Measurements from ENCODE around the gene CPHXL. TPM values are rescaled to one million over a fixed set of nuclear protein-coding genes. Genes with fewer than 3 reads are reported as not detected.

The CPHXL gene
- total RNA-seq, 1 donor from 2014 or later: not detected

DNA sequence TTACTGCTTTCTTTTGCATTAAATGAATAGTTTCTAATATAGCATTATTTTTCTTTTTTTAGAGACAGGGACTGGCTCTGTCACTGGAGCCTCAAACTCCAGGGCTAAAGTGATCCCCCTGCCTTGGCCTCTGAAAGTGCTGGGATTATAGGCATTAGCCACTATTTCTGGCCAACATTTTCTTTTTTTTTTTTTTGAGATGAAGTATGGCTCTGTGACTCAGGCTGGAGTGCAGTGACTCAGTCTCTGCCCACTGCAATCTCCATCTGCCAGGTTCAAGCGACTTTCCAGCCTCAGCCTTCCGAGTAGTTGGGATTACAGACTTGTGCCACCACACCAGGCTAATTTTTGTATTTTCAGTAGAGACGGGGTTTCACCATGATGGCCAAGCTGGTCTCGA is 23.0 kb downstream of the CPHXL start:
- DNase-seq (ENCODE audit: low spot score in 2 of 2) (no peak), FAIRE-seq (no peak)

GRCh38 chr16:75702242-75702641 is 24.0 kb downstream of the CPHXL start:
- FAIRE-seq (no peak), DNase-seq (ENCODE audit: low spot score in 2 of 2) (no peak)

- FAIRE-seq: no peak
- no peak for DNase-seq (ENCODE audit: low spot score in 2 of 2)
These were observed 24.9 kb downstream of the CPHXL start, which contains the start of gene DUXB for GRCh38 chr16:75701361-75701760. TSS of gene DUXB (minus strand) at chr16:75701461. CDS start at chr16:75701418, 43 bp downstream.

DNA sequence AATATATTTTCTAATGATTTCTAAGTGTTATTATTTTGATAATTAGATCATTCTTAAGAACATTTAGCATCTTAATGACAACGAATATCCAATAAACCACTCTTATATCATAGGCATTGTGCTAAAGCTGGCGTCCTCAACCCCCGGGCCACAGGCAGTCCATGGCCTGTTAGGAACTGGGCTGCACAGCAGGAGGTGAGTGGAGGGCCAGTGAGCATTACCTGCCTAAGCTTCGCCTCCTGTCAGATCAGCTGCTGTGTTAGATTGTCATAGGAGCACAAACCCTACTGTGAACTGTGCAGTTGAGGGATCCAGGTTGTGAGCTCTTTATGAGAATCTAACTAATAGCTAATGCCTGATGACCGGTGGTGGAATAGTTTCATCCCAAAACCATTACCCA is 28.7 kb downstream of the CPHXL start:
- no peak for FAIRE-seq
- DNase-seq (ENCODE audit: low spot score in 2 of 2): no peak

GRCh38 chr16:75695708-75696107 is 30.6 kb downstream of the CPHXL start:
- no peak for FAIRE-seq
- no peak for DNase-seq (ENCODE audit: low spot score in 2 of 2)

DNA sequence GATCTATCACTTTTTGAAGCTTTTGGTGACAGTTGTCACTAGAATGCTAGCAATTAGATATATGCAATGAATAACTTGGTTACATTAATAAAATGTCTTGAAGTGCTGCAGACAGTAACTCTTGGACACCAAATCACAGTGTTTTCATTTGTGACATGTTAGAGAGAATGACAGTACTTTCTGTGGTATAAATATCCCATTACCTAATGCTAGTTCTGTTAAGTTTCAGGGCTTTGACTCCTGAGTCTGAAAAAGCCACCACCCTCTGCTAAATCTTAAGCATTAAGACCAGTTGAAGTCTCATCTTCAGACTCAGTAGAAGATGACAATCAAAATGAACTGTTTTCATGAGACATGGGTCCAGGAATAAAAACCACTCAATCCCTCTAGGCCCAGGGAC is 38.9 kb downstream of the CPHXL start:
- DNase-seq (ENCODE audit: low spot score in 2 of 2) (no peak), FAIRE-seq (no peak)

- DNase-seq (ENCODE audit: low spot score in 2 of 2): no peak
- no peak for FAIRE-seq
These were observed 44.0 kb downstream of the CPHXL start for GRCh38 chr16:75682308-75682707.

DNA sequence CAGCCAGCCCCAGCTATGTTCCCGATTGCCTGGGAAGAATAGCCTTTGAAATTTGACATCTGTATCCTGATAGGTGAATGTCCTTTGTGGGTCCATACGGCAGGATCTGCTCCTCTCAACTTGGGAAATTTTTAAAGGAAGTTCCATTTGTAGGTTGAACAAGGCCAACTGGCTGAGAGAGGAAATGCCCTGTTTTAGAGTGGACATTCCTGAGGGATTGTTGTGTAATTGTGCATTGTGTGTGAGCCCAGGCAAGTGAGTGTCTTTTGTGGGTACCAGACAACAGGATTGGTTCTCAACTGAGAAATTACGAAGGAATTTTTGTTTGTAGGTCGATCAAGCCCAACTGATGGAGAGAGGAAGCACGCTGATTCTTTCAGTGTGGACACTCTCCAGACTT is 46.9 kb downstream of the CPHXL start:
- no peak for FAIRE-seq
- DNase-seq (ENCODE audit: low spot score in 2 of 2): no peak

DNA sequence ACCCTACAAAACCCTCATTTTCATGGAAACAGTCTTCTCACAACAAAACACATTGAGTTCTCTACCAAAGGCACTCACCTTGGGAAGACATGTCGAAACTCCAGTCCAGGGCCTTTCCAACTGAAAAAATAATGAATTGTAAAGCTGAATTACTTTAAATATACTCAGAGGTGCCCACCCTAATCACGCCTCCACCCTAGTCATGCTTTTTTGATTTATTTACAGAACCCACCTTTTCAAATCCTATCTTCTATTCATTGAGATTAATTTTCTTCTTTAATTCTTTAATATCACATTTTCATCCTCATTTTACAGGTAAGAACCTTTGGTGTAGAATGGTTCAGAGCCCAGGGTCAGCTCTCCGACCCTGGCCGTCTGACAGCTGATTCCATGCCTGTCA is 49.4 kb downstream of the CPHXL start, which contains the start of gene CPHXL2:
CPHXL2 (minus strand) TSS at position 101 of the 400 bp plus-strand sequence; CDS start at position 91, 10 bp downstream.
- FAIRE-seq: no peak

DNA sequence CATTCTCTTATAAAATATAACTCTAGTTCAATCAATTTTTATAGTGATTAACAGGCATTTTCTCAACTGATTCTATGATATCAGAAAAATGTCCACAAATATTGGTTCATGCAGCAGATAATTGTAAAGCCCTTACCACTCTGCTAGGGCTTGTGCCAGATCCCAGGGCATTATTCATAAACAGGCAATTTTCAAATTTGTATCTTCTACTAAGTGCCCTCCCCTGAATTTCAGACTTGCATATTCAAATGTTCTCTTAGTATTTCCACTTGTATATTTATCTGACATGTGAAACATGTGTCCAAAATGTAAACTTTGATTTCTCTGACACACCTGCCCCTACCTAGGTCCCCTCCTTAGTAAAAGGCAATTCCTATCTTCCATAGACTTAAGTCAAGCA is 58.8 kb downstream of the CPHXL start:
- FAIRE-seq: no peak
- no peak for DNase-seq (ENCODE audit: low spot score in 2 of 2)

More for the DNA sequence above, 49.4 kb downstream of the CPHXL start, which contains the start of gene CPHXL2:
- DNase-seq (ENCODE audit: low spot score in 2 of 2): no peak

Small RNA genes lying within 50 kb of the gene (small RNA-seq; reads per million reads assigned to genes)
- gene RN7SL520P: not detected

Other genes starting within 250 kb of the CPHXL start
- 0.41 TPM for gene CHST6, start 231.0 kb downstream of the CPHXL start, total RNA-seq
- gene CHST5, start 190.4 kb downstream of the CPHXL start, total RNA-seq: 0.41 TPM
- gene TMEM231, start 170.2 kb downstream of the CPHXL start, total RNA-seq: 14.3 TPM
- 96.6 TPM for gene GABARAPL2, start 160.1 kb downstream of the CPHXL start, total RNA-seq
- gene ADAT1, start 103.2 kb downstream of the CPHXL start, total RNA-seq: 40.4 TPM
- 105 TPM for gene KARS1, start 78.8 kb downstream of the CPHXL start, total RNA-seq
- gene TERF2IP, start 78.7 kb downstream of the CPHXL start, total RNA-seq: 169 TPM
- gene CPHXL2, start 49.5 kb downstream of the CPHXL start, total RNA-seq: not detected
- gene DUXB, start 25.0 kb downstream of the CPHXL start, total RNA-seq: not detected